ENCODE measurements around the gene BICC1. TPM values are rescaled to one million over a fixed set of nuclear protein-coding genes. Genes with fewer than 3 reads are reported as not detected.

BICC1 gene
- total RNA-seq, 1 donor from 2014 or later, result 58.0 TPM

- H3K36me3 ChIP-seq (ENCODE audit: control insufficient read depth, insufficient read depth, low read length), result no peaks in the 10 kb centered on the region
- no peak for TF ChIP-seq CTCF (IDR thresholded peaks at IDR 0.05; ENCODE audit: insufficient read depth, low read length, poor library complexity, severe bottlenecking)
- no peak for DNase-seq (ENCODE audit: low read depth)
- H3K27me3 ChIP-seq (ENCODE audit: control insufficient read depth, insufficient read depth, low read length), result no peaks in the 10 kb centered on the region
- H3K4me3 ChIP-seq (ENCODE audit: low read depth, low read length), result no peak overlapping the region
Observed at GRCh38 chr10:58802047-58802446, 289.4 kb downstream of the BICC1 start.

- Histone ChIP-seq H3K4me3 (ENCODE audit: low read depth, low read length) (no peak overlapping the region), H3K27me3 (ENCODE audit: control insufficient read depth, insufficient read depth, low read length) (no peaks in the 10 kb centered on the region), H3K36me3 (ENCODE audit: control insufficient read depth, insufficient read depth, low read length) (no peaks in the 10 kb centered on the region)
- no peak for DNase-seq (ENCODE audit: low read depth)
- no peak for TF ChIP-seq CTCF (IDR thresholded peaks at IDR 0.05; ENCODE audit: insufficient read depth, low read length, poor library complexity, severe bottlenecking)
Observed at GRCh38 chr10:58806323-58806722, 293.7 kb downstream of the BICC1 start.

- Histone ChIP-seq H3K36me3 (ENCODE audit: control insufficient read depth, insufficient read depth, low read length) (peaks cover 1% of the 10 kb centered on the region), H3K27me3 (ENCODE audit: control insufficient read depth, insufficient read depth, low read length) (no peaks in the 10 kb centered on the region), H3K4me3 (ENCODE audit: low read depth, low read length) (no peak overlapping the region)
- DNase-seq (ENCODE audit: low read depth), result no peak
- TF ChIP-seq CTCF (IDR thresholded peaks at IDR 0.05; ENCODE audit: insufficient read depth, low read length, poor library complexity, severe bottlenecking), result no peak
Observed at GRCh38 chr10:58806970-58807628, 294.4 kb downstream of the BICC1 start.

- H3K4me3 ChIP-seq (ENCODE audit: low read depth, low read length), result no peak overlapping the region
- no peak for DNase-seq (ENCODE audit: low read depth)
- TF ChIP-seq CTCF (IDR thresholded peaks at IDR 0.05; ENCODE audit: insufficient read depth, low read length, poor library complexity, severe bottlenecking), result no peak
Observed at GRCh38 chr10:58807629-58808022, 295.0 kb downstream of the BICC1 start.

GRCh38 chr10:58810751-58811150, 298.1 kb downstream of the BICC1 start:
- no peak for DNase-seq (ENCODE audit: low read depth)

More at GRCh38 chr10:58807629-58808022, 295.0 kb downstream of the BICC1 start:
- Histone ChIP-seq H3K27me3 (ENCODE audit: control insufficient read depth, insufficient read depth, low read length) (no peaks in the 10 kb centered on the region), H3K36me3 (ENCODE audit: control insufficient read depth, insufficient read depth, low read length) (peaks cover 1% of the 10 kb centered on the region)

More at GRCh38 chr10:58810751-58811150, 298.1 kb downstream of the BICC1 start:
- Histone ChIP-seq H3K4me3 (ENCODE audit: low read depth, low read length) (no peak overlapping the region), H3K36me3 (ENCODE audit: control insufficient read depth, insufficient read depth, low read length) (peaks cover 1% of the 10 kb centered on the region), H3K27me3 (ENCODE audit: control insufficient read depth, insufficient read depth, low read length) (no peaks in the 10 kb centered on the region)
- no peak for TF ChIP-seq CTCF (IDR thresholded peaks at IDR 0.05; ENCODE audit: insufficient read depth, low read length, poor library complexity, severe bottlenecking)

Measured in kidney epithelial cell (primary cell).